ENCODE data around the gene ZC2HC1C.

GRCh38 chr14:75088153-75088552, 18.7 kb downstream of the ZC2HC1C start:
- TF ChIP-seq, protein P1, sequence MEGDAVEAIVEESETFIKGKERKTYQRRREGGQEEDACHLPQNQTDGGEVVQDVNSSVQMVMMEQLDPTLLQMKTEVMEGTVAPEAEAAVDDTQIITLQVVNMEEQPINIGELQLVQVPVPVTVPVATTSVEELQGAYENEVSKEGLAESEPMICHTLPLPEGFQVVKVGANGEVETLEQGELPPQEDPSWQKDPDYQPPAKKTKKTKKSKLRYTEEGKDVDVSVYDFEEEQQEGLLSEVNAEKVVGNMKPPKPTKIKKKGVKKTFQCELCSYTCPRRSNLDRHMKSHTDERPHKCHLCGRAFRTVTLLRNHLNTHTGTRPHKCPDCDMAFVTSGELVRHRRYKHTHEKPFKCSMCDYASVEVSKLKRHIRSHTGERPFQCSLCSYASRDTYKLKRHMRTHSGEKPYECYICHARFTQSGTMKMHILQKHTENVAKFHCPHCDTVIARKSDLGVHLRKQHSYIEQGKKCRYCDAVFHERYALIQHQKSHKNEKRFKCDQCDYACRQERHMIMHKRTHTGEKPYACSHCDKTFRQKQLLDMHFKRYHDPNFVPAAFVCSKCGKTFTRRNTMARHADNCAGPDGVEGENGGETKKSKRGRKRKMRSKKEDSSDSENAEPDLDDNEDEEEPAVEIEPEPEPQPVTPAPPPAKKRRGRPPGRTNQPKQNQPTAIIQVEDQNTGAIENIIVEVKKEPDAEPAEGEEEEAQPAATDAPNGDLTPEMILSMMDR (IDR thresholded peaks at IDR 0.05; ENCODE audit: poor library complexity, severe bottlenecking), result no peak
- TF ChIP-seq RAD21 (conservative IDR thresholded peaks at IDR 0.05), result no peak
